Neural progenitor cell (in vitro differentiated cells): ENCODE data around the gene EIF2B5.

Experiments used
- CTCF ChIP-seq: fragments of 200-600 bp; sonication (generic); IDR thresholded peaks from 2 replicates; pipeline ENCODE4 v1.5.1; 2017; ENCODE audit warnings: antibody characterized with exemption, mild to moderate bottlenecking
- EZH2 ChIP-seq: fragments of 200-600 bp; sonication (generic); IDR thresholded peaks from 2 replicates; pipeline ENCODE4 v1.6.1; 2017; ENCODE audit warnings: antibody characterized with exemption, mild to moderate bottlenecking, moderate library complexity

DNA sequence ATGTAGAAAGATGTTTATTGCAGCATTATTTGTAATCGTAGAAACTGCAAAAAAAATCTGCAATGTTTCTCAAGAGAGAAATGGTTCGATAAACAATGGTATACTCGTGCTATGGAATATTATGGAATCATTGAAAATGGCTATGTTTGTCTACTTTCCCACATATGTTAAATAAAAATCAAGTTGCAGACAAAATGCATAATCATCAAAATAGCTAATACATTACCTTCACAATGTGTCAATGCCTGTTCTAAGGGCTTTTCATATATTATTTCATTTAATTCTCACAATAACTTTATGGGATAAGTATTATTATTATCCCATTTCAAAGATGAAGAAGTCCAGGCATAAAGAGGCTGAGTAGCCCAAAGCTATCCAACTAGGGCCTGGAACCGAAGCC is 2.2 kb upstream of the EIF2B5 start:
- TF ChIP-seq CTCF: no peak
- no peak for TF ChIP-seq EZH2
